ENCODE measurements around the gene THBS4.

The THBS4 gene

DNA sequence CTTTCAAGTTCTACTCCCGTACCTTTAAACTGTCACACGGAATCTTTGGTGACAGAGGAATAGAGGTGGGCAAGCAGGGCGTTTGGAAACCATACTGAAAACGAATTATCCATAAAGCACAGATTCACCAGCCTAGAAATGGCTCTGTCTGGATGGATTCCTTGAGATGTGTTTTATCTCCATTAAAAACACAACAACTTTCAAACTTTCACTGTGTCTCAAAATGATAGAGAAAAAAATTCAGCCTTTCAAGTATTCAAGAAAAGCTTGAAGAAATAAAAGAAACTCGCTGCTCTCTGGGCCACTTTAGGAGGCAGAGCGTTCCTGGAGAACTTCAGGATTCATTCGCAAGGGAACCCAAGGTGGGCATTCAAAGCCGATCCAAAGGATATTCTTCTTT lies 589 bp upstream of the THBS4 start (continued):
- TF ChIP-seq, protein P1, sequence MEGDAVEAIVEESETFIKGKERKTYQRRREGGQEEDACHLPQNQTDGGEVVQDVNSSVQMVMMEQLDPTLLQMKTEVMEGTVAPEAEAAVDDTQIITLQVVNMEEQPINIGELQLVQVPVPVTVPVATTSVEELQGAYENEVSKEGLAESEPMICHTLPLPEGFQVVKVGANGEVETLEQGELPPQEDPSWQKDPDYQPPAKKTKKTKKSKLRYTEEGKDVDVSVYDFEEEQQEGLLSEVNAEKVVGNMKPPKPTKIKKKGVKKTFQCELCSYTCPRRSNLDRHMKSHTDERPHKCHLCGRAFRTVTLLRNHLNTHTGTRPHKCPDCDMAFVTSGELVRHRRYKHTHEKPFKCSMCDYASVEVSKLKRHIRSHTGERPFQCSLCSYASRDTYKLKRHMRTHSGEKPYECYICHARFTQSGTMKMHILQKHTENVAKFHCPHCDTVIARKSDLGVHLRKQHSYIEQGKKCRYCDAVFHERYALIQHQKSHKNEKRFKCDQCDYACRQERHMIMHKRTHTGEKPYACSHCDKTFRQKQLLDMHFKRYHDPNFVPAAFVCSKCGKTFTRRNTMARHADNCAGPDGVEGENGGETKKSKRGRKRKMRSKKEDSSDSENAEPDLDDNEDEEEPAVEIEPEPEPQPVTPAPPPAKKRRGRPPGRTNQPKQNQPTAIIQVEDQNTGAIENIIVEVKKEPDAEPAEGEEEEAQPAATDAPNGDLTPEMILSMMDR (tag by site-specific recombination; IDR thresholded peaks at IDR 0.05): no peak
- TF ChIP-seq ZNF560 (tag by site-specific recombination; IDR thresholded peaks at IDR 0.05; ENCODE audit: borderline replicate concordance): no peak

DNA sequence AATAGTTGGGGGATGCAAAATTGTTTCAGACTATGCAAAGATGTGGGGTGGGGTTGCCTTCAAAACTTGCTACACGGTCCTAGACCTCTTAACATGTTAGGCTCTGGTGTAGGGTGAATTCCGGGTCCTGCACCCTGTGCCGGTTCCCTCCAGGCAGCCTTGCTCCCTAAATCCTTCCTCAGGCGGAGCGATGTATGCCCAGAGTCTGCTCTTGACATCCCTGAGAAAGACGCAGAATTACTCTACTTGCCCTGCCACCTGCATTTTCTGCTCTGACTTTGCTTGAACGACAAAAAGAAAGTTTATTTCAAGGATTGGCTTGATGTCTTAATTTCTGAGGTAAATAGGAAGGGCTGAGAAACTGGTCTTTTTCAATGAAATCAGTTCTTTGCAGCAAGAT lies 691 bp downstream of the THBS4 start:
- no peaks in the 10 kb centered on the region for H3K4me1 ChIP-seq (ENCODE audit: control insufficient read depth, insufficient read depth, low read length)
- no peaks in the 10 kb centered on the region for H3K36me3 ChIP-seq (ENCODE audit: control insufficient read depth in 2 of 2, insufficient read depth in 1 of 2, low read length in 2 of 2)
- POLR2A ChIA-PET: no interaction called here
- CTCF ChIA-PET: interaction anchor here (1.5 kb wide), 1 partner anchor 48 kb away, joined by 5 read pairs; no protein-coding TSS in a partner anchor
- no peak overlapping the region for H3K27ac ChIP-seq (ENCODE audit: extremely low read depth, low read depth, low read length)
- no peak overlapping the region for H3K4me3 ChIP-seq (ENCODE audit: low read depth, low read length)
- TF ChIP-seq ZNF530 (tag by site-specific recombination; IDR thresholded peaks at IDR 0.05; ENCODE audit: low read depth): no peak
- no peaks in the 10 kb centered on the region for H3K9me3 ChIP-seq (ENCODE audit: control insufficient read depth, insufficient read depth, low read depth, low read length)

GRCh38 chr5:80036615-80037014 lies 1.5 kb downstream of the THBS4 start:
- no peaks in the 10 kb centered on the region for H3K9me3 ChIP-seq (ENCODE audit: control insufficient read depth, insufficient read depth, low read depth, low read length)
- TF ChIP-seq PRDM6 (tag by site-specific recombination; IDR thresholded peaks at IDR 0.05) (peak; percentile 46; the same call in 1 of the 2 replicates), PRDM1 (tag by site-specific recombination; IDR thresholded peaks at IDR 0.05) (0 out of 2 replicates have a peak, but pooled peaks have one; percentile 6)
- TF ChIP-seq, protein P2, sequence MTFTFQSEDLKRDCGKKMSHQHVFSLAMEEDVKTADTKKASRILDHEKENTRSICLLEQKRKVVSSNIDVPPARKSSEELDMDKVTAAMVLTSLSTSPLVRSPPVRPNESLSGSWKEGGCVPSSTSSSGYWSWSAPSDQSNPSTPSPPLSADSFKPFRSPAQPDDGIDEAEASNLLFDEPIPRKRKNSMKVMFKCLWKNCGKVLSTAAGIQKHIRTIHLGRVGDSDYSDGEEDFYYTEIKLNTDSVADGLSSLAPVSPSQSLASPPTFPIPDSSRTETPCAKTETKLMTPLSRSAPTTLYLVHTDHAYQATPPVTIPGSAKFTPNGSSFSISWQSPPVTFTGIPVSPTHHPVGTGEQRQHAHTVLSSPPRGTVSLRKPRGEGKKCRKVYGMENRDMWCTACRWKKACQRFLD (tag by site-specific recombination; IDR thresholded peaks at IDR 0.05): no peak
- TF ChIP-seq, protein P3, sequence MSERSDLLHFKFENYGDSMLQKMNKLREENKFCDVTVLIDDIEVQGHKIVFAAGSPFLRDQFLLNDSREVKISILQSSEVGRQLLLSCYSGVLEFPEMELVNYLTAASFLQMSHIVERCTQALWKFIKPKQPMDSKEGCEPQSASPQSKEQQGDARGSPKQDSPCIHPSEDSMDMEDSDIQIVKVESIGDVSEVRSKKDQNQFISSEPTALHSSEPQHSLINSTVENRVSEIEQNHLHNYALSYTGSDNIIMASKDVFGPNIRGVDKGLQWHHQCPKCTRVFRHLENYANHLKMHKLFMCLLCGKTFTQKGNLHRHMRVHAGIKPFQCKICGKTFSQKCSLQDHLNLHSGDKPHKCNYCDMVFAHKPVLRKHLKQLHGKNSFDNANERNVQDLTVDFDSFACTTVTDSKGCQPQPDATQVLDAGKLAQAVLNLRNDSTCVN (tag by site-specific recombination; optimal IDR thresholded peaks at IDR 0.05): no peak
- H3K4me3 ChIP-seq (ENCODE audit: low read depth, low read length): no peak overlapping the region
- ChIA-PET CTCF (interaction anchor here (0.6 to 1.5 kb wide), 2 partner anchors 47 to 1840 kb away, joined by 5 to 7 read pairs; no protein-coding TSS in a partner anchor), POLR2A (no interaction called here)
- H3K4me1 ChIP-seq (ENCODE audit: control insufficient read depth, insufficient read depth, low read length): no peaks in the 10 kb centered on the region
- no peak overlapping the region for H3K27ac ChIP-seq (ENCODE audit: extremely low read depth, low read depth, low read length)
- no peaks in the 10 kb centered on the region for H3K36me3 ChIP-seq (ENCODE audit: control insufficient read depth in 2 of 2, insufficient read depth in 1 of 2, low read length in 2 of 2)

GRCh38 chr5:80037366-80037765 lies 2.2 kb downstream of the THBS4 start:
- no peak overlapping the region for H3K27ac ChIP-seq (ENCODE audit: extremely low read depth, low read depth, low read length)
- no peaks in the 10 kb centered on the region for H3K9me3 ChIP-seq (ENCODE audit: control insufficient read depth, insufficient read depth, low read depth, low read length)
- CTCF ChIA-PET: interaction anchor here (0.6 kb wide), 1 partner anchor 1839 kb away, joined by 7 read pairs; no protein-coding TSS in a partner anchor
- H3K36me3 ChIP-seq (ENCODE audit: control insufficient read depth in 2 of 2, insufficient read depth in 1 of 2, low read length in 2 of 2): no peaks in the 10 kb centered on the region
- H3K4me3 ChIP-seq (ENCODE audit: low read depth, low read length): no peak overlapping the region
- POLR2A ChIA-PET: interaction anchor here (0.6 kb wide), 1 partner anchor 61 kb away, joined by 4 read pairs; no protein-coding TSS in a partner anchor
- H3K4me1 ChIP-seq (ENCODE audit: control insufficient read depth, insufficient read depth, low read length): no peaks in the 10 kb centered on the region
- TF ChIP-seq, protein P4, sequence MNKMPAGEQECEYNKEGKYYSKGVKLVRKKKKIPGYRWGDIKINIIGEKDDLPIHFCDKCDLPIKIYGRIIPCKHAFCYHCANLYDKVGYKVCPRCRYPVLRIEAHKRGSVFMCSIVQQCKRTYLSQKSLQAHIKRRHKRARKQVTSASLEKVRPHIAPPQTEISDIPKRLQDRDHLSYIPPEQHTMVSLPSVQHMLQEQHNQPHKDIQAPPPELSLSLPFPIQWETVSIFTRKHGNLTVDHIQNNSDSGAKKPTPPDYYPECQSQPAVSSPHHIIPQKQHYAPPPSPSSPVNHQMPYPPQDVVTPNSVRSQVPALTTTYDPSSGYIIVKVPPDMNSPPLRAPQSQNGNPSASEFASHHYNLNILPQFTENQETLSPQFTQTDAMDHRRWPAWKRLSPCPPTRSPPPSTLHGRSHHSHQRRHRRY (tag by site-specific recombination; IDR thresholded peaks at IDR 0.05): no peak
- TF ChIP-seq KLF9 (tag by site-specific recombination; IDR thresholded peaks at IDR 0.05; ENCODE audit: low read depth): no peak
- no peak for TF ChIP-seq ZEB2 (tag by site-specific recombination; IDR thresholded peaks at IDR 0.05)
- no peak for TF ChIP-seq ZNF510 (tag by site-specific recombination; IDR thresholded peaks at IDR 0.05; ENCODE audit: insufficient replicate concordance)
- TF ChIP-seq ZNF768 (tag by site-specific recombination; IDR thresholded peaks at IDR 0.05): no peak
- TF ChIP-seq, protein P5, sequence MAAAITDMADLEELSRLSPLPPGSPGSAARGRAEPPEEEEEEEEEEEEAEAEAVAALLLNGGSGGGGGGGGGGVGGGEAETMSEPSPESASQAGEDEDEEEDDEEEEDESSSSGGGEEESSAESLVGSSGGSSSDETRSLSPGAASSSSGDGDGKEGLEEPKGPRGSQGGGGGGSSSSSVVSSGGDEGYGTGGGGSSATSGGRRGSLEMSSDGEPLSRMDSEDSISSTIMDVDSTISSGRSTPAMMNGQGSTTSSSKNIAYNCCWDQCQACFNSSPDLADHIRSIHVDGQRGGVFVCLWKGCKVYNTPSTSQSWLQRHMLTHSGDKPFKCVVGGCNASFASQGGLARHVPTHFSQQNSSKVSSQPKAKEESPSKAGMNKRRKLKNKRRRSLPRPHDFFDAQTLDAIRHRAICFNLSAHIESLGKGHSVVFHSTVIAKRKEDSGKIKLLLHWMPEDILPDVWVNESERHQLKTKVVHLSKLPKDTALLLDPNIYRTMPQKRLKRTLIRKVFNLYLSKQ (tag by site-specific recombination; IDR thresholded peaks at IDR 0.05; ENCODE audit: borderline replicate concordance): no peak
- no peak for TF ChIP-seq ZNF221 (tag by site-specific recombination; IDR thresholded peaks at IDR 0.05; ENCODE audit: borderline replicate concordance)
- TF ChIP-seq, protein P6, sequence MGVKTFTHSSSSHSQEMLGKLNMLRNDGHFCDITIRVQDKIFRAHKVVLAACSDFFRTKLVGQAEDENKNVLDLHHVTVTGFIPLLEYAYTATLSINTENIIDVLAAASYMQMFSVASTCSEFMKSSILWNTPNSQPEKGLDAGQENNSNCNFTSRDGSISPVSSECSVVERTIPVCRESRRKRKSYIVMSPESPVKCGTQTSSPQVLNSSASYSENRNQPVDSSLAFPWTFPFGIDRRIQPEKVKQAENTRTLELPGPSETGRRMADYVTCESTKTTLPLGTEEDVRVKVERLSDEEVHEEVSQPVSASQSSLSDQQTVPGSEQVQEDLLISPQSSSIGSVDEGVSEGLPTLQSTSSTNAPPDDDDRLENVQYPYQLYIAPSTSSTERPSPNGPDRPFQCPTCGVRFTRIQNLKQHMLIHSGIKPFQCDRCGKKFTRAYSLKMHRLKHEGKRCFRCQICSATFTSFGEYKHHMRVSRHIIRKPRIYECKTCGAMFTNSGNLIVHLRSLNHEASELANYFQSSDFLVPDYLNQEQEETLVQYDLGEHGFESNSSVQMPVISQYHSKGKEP (tag by site-specific recombination; IDR thresholded peaks at IDR 0.05): no peak
- TF ChIP-seq ZNF621 (tag by site-specific recombination; IDR thresholded peaks at IDR 0.05): no peak

Measured in HEK293 (cell line).